ENCODE measurements around the gene RGS6.

RGS6 gene

DNA sequence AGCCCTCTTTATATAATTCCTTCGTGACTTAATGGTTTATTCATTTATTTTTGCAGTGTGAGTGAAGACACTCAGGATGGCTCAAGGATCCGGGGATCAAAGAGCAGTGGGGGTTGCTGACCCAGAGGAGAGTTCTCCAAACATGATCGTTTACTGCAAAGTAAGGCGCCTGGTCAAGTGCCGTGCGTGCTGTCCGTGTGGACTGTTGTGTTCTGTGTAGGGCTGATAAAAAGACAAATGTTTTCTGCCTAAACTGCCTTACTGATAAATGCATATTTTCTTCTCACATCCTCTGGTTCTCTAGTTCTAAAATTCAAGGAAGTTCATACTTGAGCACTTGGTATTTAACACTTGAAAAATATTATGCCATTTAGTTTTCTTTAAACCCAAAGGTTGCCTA is 32.5 kb downstream of the RGS6 start:
- no peak overlapping the region for H3K4me3 ChIP-seq (replicated peaks in 1 of 2; ENCODE audit: low read depth in 2 of 2, low read length in 2 of 2)
- no peak for TF ChIP-seq CTCF (IDR thresholded peaks at IDR 0.05; ENCODE audit: low read depth, low read length)
- no peak for DNase-seq (ENCODE audit: low read depth in 2 of 2)

GRCh38 chr14:71966528-71966927 is 34.3 kb downstream of the RGS6 start:
- H3K4me3 ChIP-seq (replicated peaks in 1 of 2; ENCODE audit: low read depth in 2 of 2, low read length in 2 of 2): no peak overlapping the region
- no peak for DNase-seq (ENCODE audit: low read depth in 2 of 2)
- no peak for TF ChIP-seq CTCF (IDR thresholded peaks at IDR 0.05; ENCODE audit: low read depth, low read length)

DNA sequence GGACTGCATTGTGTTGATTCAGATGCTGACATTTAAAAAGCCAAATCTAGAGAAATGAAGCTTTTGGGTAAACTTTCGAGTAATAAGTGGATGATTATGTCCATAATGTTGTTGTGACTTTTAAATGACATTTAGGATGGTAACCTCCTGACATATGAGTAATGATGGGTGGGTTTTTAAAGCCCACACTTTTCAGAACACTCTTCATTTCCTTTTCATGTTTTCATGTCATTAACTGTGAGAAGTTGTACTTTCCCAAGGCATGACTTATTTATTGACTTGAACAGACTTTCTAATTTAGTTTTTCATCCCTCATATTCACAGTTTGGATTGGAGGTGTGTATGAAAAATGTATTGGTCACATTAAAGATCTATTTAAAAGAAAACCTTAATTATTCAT is 35.5 kb downstream of the RGS6 start:
- DNase-seq (ENCODE audit: low read depth in 2 of 2): no peak
- no peak for TF ChIP-seq CTCF (IDR thresholded peaks at IDR 0.05; ENCODE audit: low read depth, low read length)
- no peak overlapping the region for H3K4me3 ChIP-seq (replicated peaks in 1 of 2; ENCODE audit: low read depth in 2 of 2, low read length in 2 of 2)

GRCh38 chr14:71970272-71970671 is 38.0 kb downstream of the RGS6 start:
- TF ChIP-seq CTCF (IDR thresholded peaks at IDR 0.05; ENCODE audit: low read depth, low read length): no peak
- H3K4me3 ChIP-seq (replicated peaks in 1 of 2; ENCODE audit: low read depth in 2 of 2, low read length in 2 of 2): no peak overlapping the region
- no peak for DNase-seq (ENCODE audit: low read depth in 2 of 2)

GRCh38 chr14:71985538-71986189 is 53.4 kb downstream of the RGS6 start:
- DNase-seq (ENCODE audit: low read depth in 2 of 2): peak in 1 of 2 donors; percentile 0
- TF ChIP-seq CTCF (IDR thresholded peaks at IDR 0.05; ENCODE audit: low read depth, low read length): no peak
- no peak overlapping the region for H3K4me3 ChIP-seq (replicated peaks in 1 of 2; ENCODE audit: low read depth in 2 of 2, low read length in 2 of 2)

DNA sequence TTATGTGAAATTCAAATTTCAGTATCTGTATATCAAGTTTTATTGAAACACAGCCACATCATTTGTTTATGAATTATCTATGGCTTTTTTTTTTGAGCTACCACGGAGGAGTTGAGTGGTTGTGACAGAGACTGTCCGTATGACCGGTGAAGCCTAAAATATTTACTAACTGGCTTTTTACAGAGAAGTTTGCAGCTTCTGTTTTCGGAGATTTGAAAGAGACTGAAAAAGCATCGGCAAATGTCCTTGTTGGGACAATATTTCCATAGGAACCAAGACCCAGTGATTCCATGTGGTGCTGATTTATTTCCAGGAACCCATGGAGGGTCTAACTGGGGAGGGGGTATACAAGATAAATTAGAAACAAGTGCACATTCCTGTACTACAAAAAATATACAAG is 56.2 kb downstream of the RGS6 start:
- TF ChIP-seq CTCF (IDR thresholded peaks at IDR 0.05; ENCODE audit: low read depth, low read length): no peak
- no peak overlapping the region for H3K4me3 ChIP-seq (replicated peaks in 1 of 2; ENCODE audit: low read depth in 2 of 2, low read length in 2 of 2)
- DNase-seq (ENCODE audit: low read depth in 2 of 2): no peak

GRCh38 chr14:71988939-71989338 is 56.7 kb downstream of the RGS6 start:
- TF ChIP-seq CTCF (IDR thresholded peaks at IDR 0.05; ENCODE audit: low read depth, low read length): no peak
- no peak for DNase-seq (ENCODE audit: low read depth in 2 of 2)
- H3K4me3 ChIP-seq (replicated peaks in 1 of 2; ENCODE audit: low read depth in 2 of 2, low read length in 2 of 2): no peak overlapping the region
